ENCODE measurements around the gene GRAP2.

GRCh38 chr22:39928536-39929520 is 27.9 kb downstream of the GRAP2 start:
- TF ChIP-seq CTCF (IDR thresholded peaks at IDR 0.05) (no peak), POLR2A (IDR thresholded peaks at IDR 0.05) (no peak)

Measured in uterus (tissue), 2 donors.